ENCODE measurements around the gene MAP3K2.
"Not testable (repeated sequence)": the region's sequence is repeated elsewhere in the genome, so short reads cannot be mapped to it uniquely, and the experiment has no call there.

MAP3K2 gene

GRCh38 chr2:127420039-127420864, 32.5 kb upstream of the MAP3K2 start:
- ATAC-seq: no peak

GRCh38 chr2:127419448-127420038, 31.8 kb upstream of the MAP3K2 start:
- ATAC-seq: no peak

DNA sequence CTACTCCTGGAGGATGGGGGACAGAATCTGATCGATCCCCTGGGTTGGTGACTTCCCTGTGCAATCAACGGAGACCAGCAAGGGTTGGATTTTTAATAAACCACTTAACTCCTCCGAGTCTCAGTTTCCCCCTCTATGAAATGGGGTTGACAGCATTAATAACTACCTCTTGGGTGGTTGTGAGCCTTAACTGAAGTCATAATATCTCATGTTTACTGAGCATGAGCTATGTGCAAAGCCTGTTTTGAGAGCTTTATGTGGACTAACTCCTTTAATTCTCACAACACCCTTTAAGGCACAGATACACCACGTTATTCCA, 31.3 kb upstream of the MAP3K2 start:
- no peak for ATAC-seq

DNA sequence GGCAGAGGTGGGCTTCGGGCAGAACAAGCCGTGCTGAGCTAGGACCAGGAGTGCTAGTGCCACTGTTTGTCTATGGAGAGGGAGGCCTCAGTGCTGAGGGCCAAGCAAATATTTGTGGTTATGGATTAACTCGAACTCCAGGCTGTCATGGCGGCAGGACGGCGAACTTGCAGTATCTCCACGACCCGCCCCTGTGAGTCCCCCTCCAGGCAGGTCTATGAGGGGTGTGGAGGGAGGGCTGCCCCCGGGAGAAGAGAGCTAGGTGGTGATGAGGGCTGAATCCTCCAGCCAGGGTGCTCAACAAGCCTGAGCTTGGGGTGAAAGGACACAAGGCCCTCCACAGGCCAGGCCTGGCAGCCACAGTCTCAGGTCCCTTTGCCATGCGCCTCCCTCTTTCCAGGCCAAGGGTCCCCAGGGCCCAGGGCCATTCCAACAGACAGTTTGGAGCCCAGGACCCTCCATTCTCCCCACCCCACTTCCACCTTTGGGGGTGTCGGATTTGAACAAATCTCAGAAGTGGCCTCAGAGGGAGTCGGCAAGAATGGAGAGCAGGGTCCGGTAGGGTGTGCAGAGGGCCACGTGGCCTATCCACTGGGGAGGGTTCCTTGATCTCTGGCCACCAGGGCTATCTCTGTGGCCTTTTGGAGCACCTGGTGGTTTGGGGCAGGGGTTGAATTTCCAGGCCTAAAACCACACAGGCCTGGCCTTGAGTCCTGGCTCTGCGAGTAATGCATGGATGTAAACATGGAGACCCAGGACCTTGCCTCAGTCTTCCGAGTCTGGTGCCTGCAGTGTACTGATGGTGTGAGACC, 30.7 kb upstream of the MAP3K2 start, which contains the start of gene PROC:
PROC (plus strand) TSS at position 128 of the 812 bp plus-strand sequence. CDS start 1,516 bp downstream, outside the sequence.
- ATAC-seq: no peak

GRCh38 chr2:127417406-127417805, 29.6 kb upstream of the MAP3K2 start:
- ATAC-seq: no peak

GRCh38 chr2:127416506-127417001, 28.8 kb upstream of the MAP3K2 start:
- no peak for ATAC-seq

- peak; percentile 94 to 95 for ATAC-seq
These were observed 28.1 kb upstream of the MAP3K2 start for GRCh38 chr2:127415593-127416505.

GRCh38 chr2:127414638-127415592, 27.1 kb upstream of the MAP3K2 start:
- ATAC-seq: no peak

- no peak for ATAC-seq
These were observed 26.2 kb upstream of the MAP3K2 start for GRCh38 chr2:127413782-127414637.

GRCh38 chr2:127413200-127413599, 25.4 kb upstream of the MAP3K2 start:
- no peak for ATAC-seq

GRCh38 chr2:127411653-127412369, 24.0 kb upstream of the MAP3K2 start:
- no peak for ATAC-seq

DNA sequence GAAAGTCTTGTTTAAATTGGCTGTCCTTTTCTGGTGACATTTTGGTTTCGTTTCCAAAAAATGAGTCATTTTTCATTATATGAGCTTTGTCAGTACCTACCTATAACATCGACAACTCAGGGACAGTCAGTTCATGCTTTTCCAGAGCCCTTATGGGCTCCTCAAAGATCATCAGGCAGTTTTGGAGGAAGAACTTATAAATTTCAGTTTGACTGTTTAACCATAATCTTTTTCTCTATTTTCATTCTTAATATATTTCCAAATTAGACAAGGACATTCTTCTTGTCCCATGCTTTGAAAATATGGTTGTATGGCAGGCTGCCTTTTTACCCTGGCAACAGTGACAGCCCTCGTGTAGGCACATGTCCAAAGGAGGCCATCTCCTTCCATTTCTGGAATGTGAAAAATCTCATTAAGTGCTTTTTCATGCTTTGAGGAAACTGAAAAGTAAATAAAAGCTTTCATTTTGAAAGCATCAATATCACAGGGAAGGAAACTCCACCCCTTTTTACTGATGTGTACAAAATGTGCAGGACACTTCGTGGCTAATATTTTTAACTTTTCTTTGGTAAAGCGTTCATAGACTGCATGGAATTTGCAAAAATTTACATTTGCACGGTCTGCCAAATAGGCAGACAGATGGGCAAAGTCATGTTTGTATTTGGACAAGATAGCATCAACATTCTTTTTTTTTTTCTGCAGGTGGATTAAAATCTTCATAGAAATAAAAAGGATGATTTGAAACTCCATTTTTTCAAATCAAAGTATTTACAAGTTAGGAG, 23.3 kb upstream of the MAP3K2 start:
- peak; percentile 63 to 66 for ATAC-seq

DNA sequence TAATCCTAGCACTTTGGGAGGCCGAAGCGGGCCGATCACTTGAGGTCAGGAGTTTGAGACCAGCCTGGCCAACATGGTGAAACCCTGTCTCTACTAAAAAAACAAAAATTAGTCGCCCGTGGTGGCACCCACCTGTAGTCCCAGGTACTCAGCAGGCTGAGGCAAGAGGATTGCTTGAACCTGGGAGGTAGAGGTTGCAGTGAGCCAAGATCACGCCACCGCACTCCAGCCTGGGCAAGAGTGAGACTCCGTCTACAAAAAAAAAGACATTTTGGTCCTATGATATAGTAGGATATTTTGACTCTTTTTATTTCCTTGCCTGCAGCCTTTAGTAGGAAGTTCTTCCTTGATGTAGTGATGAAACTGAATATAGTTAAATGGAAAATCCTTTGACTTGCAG, 21.9 kb upstream of the MAP3K2 start:
- ATAC-seq: not testable (repeated sequence)

DNA sequence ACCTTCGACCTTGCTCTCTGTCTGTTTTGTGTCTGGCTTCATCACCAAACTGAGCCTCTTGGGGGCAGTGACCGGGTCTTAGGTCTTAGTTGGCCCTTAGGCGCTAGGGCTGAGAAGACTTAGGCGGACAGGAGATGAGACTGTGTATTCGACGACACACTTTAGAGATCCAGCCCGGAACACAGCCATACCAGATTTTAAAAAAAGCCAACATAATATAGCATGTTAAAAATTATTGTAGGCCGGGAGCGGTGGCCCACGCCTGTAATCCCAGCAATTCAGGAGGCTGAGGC, 21.0 kb upstream of the MAP3K2 start:
- no peak for ATAC-seq

GRCh38 chr2:127408004-127408806, 20.4 kb upstream of the MAP3K2 start:
- peak; percentile 90 to 91 for ATAC-seq

GRCh38 chr2:127407661-127408003, 19.9 kb upstream of the MAP3K2 start:
- peak; percentile 33 to 46 for ATAC-seq

DNA sequence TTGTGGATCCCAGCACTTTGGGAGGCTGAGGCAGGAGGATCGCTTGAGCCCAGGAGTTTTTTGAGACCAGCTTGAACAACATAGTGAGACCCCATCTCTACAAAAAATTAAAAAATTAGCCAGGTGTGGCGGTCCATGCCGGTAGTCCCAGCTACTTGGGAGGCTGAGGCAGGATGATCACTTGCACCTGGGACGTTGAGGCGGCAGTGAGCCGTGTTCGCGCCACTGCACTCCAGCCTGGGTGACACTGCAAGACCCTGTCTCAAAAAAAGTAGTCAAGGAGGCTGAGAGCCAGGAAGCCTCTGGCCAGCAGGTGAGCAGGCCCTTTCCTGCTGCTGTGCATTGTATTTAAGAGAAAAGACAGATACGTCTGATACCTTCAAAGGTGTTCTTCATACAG, 19.3 kb upstream of the MAP3K2 start:
- no peak for ATAC-seq

GRCh38 chr2:127406454-127406853, 18.7 kb upstream of the MAP3K2 start:
- ATAC-seq: no peak
